ENCODE data around the gene ZSWIM5. TPM values are rescaled to one million over a fixed set of nuclear protein-coding genes. Genes with fewer than 3 reads are reported as not detected.
"Not testable (repeated sequence)": the region's sequence is repeated elsewhere in the genome, so short reads cannot be mapped to it uniquely, and the experiment has no call there.

The ZSWIM5 gene
- polyA plus RNA-seq, 4 donors: 3.8 to 8.1 (median 4.3) TPM

DNA sequence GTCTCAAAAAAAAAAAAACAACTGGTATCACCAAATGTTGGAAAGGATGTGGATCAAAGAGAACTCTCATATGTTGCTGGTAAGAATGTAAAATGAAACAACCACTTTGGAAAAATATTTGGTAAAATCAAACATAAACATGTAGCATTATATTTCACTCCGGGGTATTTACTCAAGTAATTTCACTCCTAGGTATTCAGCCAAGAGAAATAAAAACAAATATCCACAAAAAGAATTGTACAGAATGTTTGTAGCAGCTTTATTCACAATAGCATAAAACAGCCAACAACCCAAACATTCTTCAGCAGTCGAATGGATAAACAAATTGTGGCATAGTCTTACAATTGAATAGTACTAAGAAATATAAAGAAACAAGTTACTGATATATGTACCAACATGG lies 32.4 kb upstream of the ZSWIM5 start:
- no peaks in the 10 kb centered on the region for H3K36me3 ChIP-seq (ENCODE audit: control insufficient read depth in 3 of 3, insufficient read depth in 2 of 3, low read depth in 1 of 3, low read length in 3 of 3)
- H3K27ac ChIP-seq (ENCODE audit: low read depth in 1 of 3, low read length in 2 of 3): no peak overlapping the region
- FAIRE-seq (no peak), DNase-seq (no peak)
- no peak overlapping the region for H3K4me3 ChIP-seq (ENCODE audit: low read depth in 1 of 3, low read length in 3 of 3)
- no peaks in the 10 kb centered on the region for H3K4me1 ChIP-seq (ENCODE audit: control insufficient read depth in 3 of 3, insufficient read depth in 2 of 3, low read depth in 1 of 3, low read length in 2 of 3)
- no peaks in the 10 kb centered on the region for H3K27me3 ChIP-seq (ENCODE audit: control insufficient read depth in 3 of 3, insufficient read depth in 3 of 3, low read length in 3 of 3)
- WGBS, 3 donors: 53 to 78% (median 71%) methylated on average over 2 of the region's 2 CpGs
- peaks cover 0 to 28% of the 10 kb centered on the region in 2 donors for H3K9me3 ChIP-seq (ENCODE audit: control insufficient read depth in 2 of 2, insufficient read depth in 1 of 2, low read depth in 1 of 2, low read length in 1 of 2)

DNA sequence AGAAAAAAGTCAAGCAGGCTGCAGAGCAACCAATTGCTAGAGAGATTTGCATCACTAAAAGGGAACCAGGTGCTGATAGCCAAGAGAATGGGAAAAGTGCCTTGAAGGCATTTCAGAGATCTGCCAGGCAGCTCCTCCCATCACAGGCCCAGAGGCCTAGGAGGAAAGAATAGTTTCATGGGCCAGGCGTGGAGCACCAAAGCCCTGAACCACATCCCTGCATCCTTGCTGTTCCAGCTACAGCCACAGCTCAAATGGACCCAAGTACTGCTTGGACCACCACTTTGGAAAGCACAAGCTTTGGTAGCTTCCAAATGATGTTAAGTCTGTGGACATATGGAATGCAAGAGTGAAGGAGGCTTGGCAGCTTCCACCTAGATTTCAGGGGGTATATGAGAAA lies 29.7 kb upstream of the ZSWIM5 start:
- no peak for FAIRE-seq

DNA sequence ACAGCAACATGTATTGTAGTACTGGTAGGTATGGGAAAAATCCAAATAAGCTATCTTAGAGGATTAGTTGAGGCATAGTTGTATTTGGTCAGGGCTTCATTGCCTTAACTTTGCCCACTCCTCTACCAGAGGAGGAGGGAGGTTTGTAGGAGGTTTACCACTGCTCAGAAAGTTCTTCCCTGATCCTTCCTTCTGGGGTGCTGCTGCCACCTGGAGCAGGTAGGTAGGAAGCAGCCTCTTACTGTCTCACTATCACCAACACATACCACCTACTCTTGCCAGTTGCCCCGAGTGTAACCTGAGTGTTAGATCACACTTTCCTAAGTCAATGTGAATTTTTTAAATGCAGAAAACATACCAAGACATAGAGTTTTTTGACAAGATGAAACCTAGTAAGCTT lies 24.1 kb upstream of the ZSWIM5 start:
- DNase-seq: peak; percentile 42 to 66
- Histone ChIP-seq H3K36me3 (ENCODE audit: control insufficient read depth in 3 of 3, insufficient read depth in 2 of 3, low read depth in 1 of 3, low read length in 3 of 3) (no peaks in the 10 kb centered on the region), H3K4me3 (ENCODE audit: low read depth in 1 of 3, low read length in 3 of 3) (no peak overlapping the region), H3K4me1 (ENCODE audit: control insufficient read depth in 3 of 3, insufficient read depth in 2 of 3, low read depth in 1 of 3, low read length in 2 of 3) (no peaks in the 10 kb centered on the region), H3K9me3 (ENCODE audit: control insufficient read depth in 2 of 2, insufficient read depth in 1 of 2, low read depth in 1 of 2, low read length in 1 of 2) (no peaks in the 10 kb centered on the region), H3K27me3 (ENCODE audit: control insufficient read depth in 3 of 3, insufficient read depth in 3 of 3, low read length in 3 of 3) (no peaks in the 10 kb centered on the region), H3K27ac (ENCODE audit: low read depth in 1 of 3, low read length in 2 of 3) (no peak overlapping the region)
- no peak for FAIRE-seq
- WGBS, 3 donors: 17 to 25% (median 18%) methylated on average over 1 of the region's 1 CpG

More for the DNA sequence above, 29.7 kb upstream of the ZSWIM5 start:
- no peak for DNase-seq
- Histone ChIP-seq H3K4me1 (ENCODE audit: control insufficient read depth in 3 of 3, insufficient read depth in 2 of 3, low read depth in 1 of 3, low read length in 2 of 3) (no peaks in the 10 kb centered on the region), H3K36me3 (ENCODE audit: control insufficient read depth in 3 of 3, insufficient read depth in 2 of 3, low read depth in 1 of 3, low read length in 3 of 3) (no peaks in the 10 kb centered on the region), H3K4me3 (ENCODE audit: low read depth in 1 of 3, low read length in 3 of 3) (no peak overlapping the region), H3K9me3 (ENCODE audit: control insufficient read depth in 2 of 2, insufficient read depth in 1 of 2, low read depth in 1 of 2, low read length in 1 of 2) (peaks cover 0 to 17% of the 10 kb centered on the region in 2 donors), H3K27me3 (ENCODE audit: control insufficient read depth in 3 of 3, insufficient read depth in 3 of 3, low read length in 3 of 3) (no peaks in the 10 kb centered on the region), H3K27ac (ENCODE audit: low read depth in 1 of 3, low read length in 2 of 3) (no peak overlapping the region)
- WGBS, 3 donors: 81 to 84% (median 82%) methylated on average over 1 of the region's 1 CpG

DNA sequence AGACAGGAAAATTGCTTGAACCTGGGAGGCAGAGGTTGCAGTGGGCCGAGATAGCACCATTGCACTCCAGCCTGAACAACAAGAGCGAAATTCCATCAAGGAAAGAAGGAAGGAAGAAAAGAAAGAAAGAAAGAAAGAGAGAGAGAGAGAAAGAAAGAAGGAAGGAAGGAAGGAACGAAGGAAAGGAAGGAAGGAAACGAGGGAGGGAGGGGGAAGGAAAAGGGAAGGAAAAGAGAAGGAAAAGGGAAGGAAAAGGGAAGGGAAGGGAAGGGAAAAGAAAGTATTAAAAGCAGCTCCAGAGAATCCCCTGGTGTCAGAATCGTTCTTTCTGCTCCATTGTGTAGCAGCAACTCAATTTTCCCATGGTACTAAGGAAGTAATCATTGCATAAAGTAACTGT lies 19.2 kb upstream of the ZSWIM5 start:
- Histone ChIP-seq H3K9me3 (ENCODE audit: control insufficient read depth in 2 of 2, insufficient read depth in 1 of 2, low read depth in 1 of 2, low read length in 1 of 2) (no peaks in the 10 kb centered on the region), H3K27ac (ENCODE audit: low read depth in 1 of 3, low read length in 2 of 3) (no peak overlapping the region), H3K27me3 (ENCODE audit: control insufficient read depth in 3 of 3, insufficient read depth in 3 of 3, low read length in 3 of 3) (no peaks in the 10 kb centered on the region), H3K4me1 (ENCODE audit: control insufficient read depth in 3 of 3, insufficient read depth in 2 of 3, low read depth in 1 of 3, low read length in 2 of 3) (no peaks in the 10 kb centered on the region), H3K4me3 (ENCODE audit: low read depth in 1 of 3, low read length in 3 of 3) (no peak overlapping the region), H3K36me3 (ENCODE audit: control insufficient read depth in 3 of 3, insufficient read depth in 2 of 3, low read depth in 1 of 3, low read length in 3 of 3) (no peaks in the 10 kb centered on the region)
- no peak for DNase-seq
- FAIRE-seq: no peak
- 80 to 87% (median 83%) methylated on average over 5 of the region's 5 CpGs for WGBS, 3 donors

DNA sequence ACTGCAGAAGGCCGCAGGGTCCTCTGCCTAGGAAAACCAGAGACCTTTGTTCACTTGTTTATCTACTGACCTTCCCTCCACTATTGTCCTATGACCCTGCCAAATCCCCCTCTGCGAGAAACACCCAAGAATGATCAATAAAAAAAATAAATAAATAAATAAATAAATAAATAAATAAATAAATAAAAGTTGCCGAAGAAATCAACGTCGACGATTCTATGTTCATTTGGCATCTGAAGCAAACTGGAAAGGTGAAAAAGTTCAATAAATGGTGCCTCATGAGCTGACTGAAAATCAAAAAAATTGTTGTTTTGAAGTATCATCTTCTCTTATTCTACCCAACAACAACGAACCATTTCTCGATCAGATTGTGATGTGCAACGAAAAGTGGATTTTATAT lies 17.3 kb upstream of the ZSWIM5 start:
- not testable (repeated sequence) for H3K27ac ChIP-seq (ENCODE audit: low read depth in 1 of 3, low read length in 2 of 3); H3K4me1 ChIP-seq (ENCODE audit: control insufficient read depth in 3 of 3, insufficient read depth in 2 of 3, low read depth in 1 of 3, low read length in 2 of 3); H3K36me3 ChIP-seq (ENCODE audit: control insufficient read depth in 3 of 3, insufficient read depth in 2 of 3, low read depth in 1 of 3, low read length in 3 of 3); H3K4me3 ChIP-seq (ENCODE audit: low read depth in 1 of 3, low read length in 3 of 3); FAIRE-seq; H3K9me3 ChIP-seq (ENCODE audit: control insufficient read depth in 2 of 2, insufficient read depth in 1 of 2, low read depth in 1 of 2, low read length in 1 of 2); H3K27me3 ChIP-seq (ENCODE audit: control insufficient read depth in 3 of 3, insufficient read depth in 3 of 3, low read length in 3 of 3); DNase-seq
- 94% methylated on average over 8 of the region's 9 CpGs for WGBS, 3 donors

DNA sequence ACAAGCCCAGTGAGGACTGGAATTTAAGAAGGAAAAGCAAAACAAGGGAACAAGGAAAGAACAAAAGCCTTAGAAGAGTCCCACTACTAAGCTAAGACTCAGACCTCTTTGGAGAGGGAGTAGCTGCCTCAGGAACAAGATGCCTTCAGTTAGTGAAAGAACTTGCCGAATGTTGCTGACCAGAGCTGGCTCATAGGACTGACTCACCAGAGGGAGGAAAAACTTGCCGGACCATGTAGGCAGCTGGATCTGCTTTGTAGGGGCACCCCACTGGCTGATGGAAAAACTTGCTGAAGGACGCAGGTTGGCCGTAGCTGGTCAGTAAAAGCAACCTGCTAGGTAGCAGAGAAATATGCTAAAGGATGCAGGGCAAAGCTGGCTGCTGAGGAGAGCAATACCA lies 15.3 kb upstream of the ZSWIM5 start:
- no peaks in the 10 kb centered on the region for H3K4me1 ChIP-seq (ENCODE audit: control insufficient read depth in 3 of 3, insufficient read depth in 2 of 3, low read depth in 1 of 3, low read length in 2 of 3)
- H3K9me3 ChIP-seq (ENCODE audit: control insufficient read depth in 2 of 2, insufficient read depth in 1 of 2, low read depth in 1 of 2, low read length in 1 of 2): no peaks in the 10 kb centered on the region
- no peak for DNase-seq
- no peak for FAIRE-seq
- no peaks in the 10 kb centered on the region for H3K27me3 ChIP-seq (ENCODE audit: control insufficient read depth in 3 of 3, insufficient read depth in 3 of 3, low read length in 3 of 3)
- H3K4me3 ChIP-seq (ENCODE audit: low read depth in 1 of 3, low read length in 3 of 3): no peak overlapping the region
- H3K27ac ChIP-seq (ENCODE audit: low read depth in 1 of 3, low read length in 2 of 3): no peak overlapping the region
- WGBS, 3 donors: 90 to 95% (median 93%) methylated on average over 4 of the region's 4 CpGs
- no peaks in the 10 kb centered on the region for H3K36me3 ChIP-seq (ENCODE audit: control insufficient read depth in 3 of 3, insufficient read depth in 2 of 3, low read depth in 1 of 3, low read length in 3 of 3)

DNA sequence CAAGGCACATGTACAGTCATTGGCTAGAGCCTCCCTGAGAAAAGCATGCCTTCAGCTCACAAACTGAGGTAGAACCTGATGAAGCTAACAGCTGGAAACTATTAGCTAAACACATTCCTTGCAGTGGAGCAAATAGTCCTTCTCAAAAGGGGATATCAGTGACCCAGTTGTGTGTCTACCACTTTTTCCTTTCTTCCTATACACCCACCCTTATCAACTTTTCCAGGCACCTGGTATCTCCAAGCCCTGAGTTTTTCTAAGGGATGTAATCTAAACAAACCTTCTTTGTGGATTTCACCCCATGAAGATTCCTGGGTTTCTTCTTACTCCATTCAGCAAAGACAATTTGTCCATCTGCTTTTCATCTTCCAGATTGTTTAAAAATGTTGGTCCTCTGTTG lies 10.5 kb upstream of the ZSWIM5 start:
- Histone ChIP-seq H3K4me1 (ENCODE audit: control insufficient read depth in 3 of 3, insufficient read depth in 2 of 3, low read depth in 1 of 3, low read length in 2 of 3) (no peaks in the 10 kb centered on the region), H3K27ac (ENCODE audit: low read depth in 1 of 3, low read length in 2 of 3) (no peak overlapping the region)
- FAIRE-seq: no peak

DNA sequence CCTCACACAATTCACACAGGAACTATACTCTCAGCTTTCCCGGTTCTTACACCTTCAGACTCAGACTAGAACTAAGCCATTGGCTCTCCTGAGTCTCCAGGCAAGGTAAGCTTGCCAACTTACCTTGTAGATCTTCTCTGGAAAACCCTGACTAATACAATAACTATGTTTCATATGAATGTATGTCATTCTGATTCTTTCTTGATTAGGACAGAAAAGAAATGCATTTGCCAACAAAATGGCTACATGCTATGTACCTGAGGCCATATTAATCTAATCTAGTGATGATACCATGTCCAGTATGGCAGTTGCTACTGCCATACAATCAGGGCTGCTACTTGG lies 9.8 kb upstream of the ZSWIM5 start:
- FAIRE-seq: no peak

More for the DNA sequence above, 10.5 kb upstream of the ZSWIM5 start:
- no peaks in the 10 kb centered on the region for H3K9me3 ChIP-seq (ENCODE audit: control insufficient read depth in 2 of 2, insufficient read depth in 1 of 2, low read depth in 1 of 2, low read length in 1 of 2)
- H3K4me3 ChIP-seq (ENCODE audit: low read depth in 1 of 3, low read length in 3 of 3): no peak overlapping the region
- no peaks in the 10 kb centered on the region for H3K27me3 ChIP-seq (ENCODE audit: control insufficient read depth in 3 of 3, insufficient read depth in 3 of 3, low read length in 3 of 3)
- no peaks in the 10 kb centered on the region for H3K36me3 ChIP-seq (ENCODE audit: control insufficient read depth in 3 of 3, insufficient read depth in 2 of 3, low read depth in 1 of 3, low read length in 3 of 3)
- no peak for DNase-seq

DNA sequence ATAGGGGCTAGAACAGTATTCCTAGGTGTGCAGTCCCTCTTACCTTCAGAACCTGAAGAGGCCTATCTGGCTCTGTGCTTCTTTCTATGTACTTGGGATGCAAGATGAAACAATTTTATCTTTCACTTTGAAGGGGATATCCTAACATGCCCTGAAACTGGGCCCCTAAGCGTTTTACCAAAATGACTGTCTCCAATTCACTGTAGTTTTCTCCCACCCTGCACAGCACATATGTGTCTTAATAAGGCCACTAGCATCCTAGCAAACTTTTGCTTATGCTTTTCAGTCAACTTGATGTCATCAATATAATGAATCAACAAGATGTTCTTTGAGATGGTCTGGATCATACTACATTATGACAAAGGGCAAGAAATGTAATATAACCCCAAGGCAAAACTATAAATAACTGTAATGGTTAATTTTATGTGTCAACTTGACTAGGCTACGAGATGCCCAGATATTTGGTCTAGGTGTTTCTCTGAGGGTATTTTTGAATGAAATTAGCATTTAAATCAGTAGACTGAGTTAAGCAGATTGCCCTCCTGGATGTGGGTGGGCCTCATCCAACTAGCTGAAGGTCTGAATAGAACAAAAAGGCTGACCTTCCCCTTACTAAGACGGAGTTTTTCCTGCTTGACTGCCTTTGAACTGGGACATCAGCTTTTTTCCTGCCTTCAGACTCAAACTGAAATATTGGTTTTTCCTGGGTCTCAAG lies 9.2 kb upstream of the ZSWIM5 start:
- FAIRE-seq: no peak
- WGBS, 3 donors: 89 to 95% (median 89%) methylated on average over 3 of the region's 3 CpGs

More for the DNA sequence above, 9.8 kb upstream of the ZSWIM5 start:
- Histone ChIP-seq H3K9me3 (ENCODE audit: control insufficient read depth in 2 of 2, insufficient read depth in 1 of 2, low read depth in 1 of 2, low read length in 1 of 2) (no peaks in the 10 kb centered on the region), H3K4me3 (ENCODE audit: low read depth in 1 of 3, low read length in 3 of 3) (no peak overlapping the region), H3K27ac (ENCODE audit: low read depth in 1 of 3, low read length in 2 of 3) (no peak overlapping the region), H3K36me3 (ENCODE audit: control insufficient read depth in 3 of 3, insufficient read depth in 2 of 3, low read depth in 1 of 3, low read length in 3 of 3) (no peaks in the 10 kb centered on the region), H3K27me3 (ENCODE audit: control insufficient read depth in 3 of 3, insufficient read depth in 3 of 3, low read length in 3 of 3) (no peaks in the 10 kb centered on the region), H3K4me1 (ENCODE audit: control insufficient read depth in 3 of 3, insufficient read depth in 2 of 3, low read depth in 1 of 3, low read length in 2 of 3) (no peaks in the 10 kb centered on the region)
- no peak for DNase-seq
- WGBS, 3 donors: 75 to 93% (median 84%) methylated on average over 1 of the region's 1 CpG

More for the DNA sequence above, 9.2 kb upstream of the ZSWIM5 start:
- Histone ChIP-seq H3K27ac (ENCODE audit: low read depth in 1 of 3, low read length in 2 of 3) (no peak overlapping the region), H3K36me3 (ENCODE audit: control insufficient read depth in 3 of 3, insufficient read depth in 2 of 3, low read depth in 1 of 3, low read length in 3 of 3) (no peaks in the 10 kb centered on the region), H3K4me3 (ENCODE audit: low read depth in 1 of 3, low read length in 3 of 3) (no peak overlapping the region), H3K27me3 (ENCODE audit: control insufficient read depth in 3 of 3, insufficient read depth in 3 of 3, low read length in 3 of 3) (no peaks in the 10 kb centered on the region), H3K9me3 (ENCODE audit: control insufficient read depth in 2 of 2, insufficient read depth in 1 of 2, low read depth in 1 of 2, low read length in 1 of 2) (no peaks in the 10 kb centered on the region), H3K4me1 (ENCODE audit: control insufficient read depth in 3 of 3, insufficient read depth in 2 of 3, low read depth in 1 of 3, low read length in 2 of 3) (no peaks in the 10 kb centered on the region)
- no peak for DNase-seq
